ENCODE data around the gene ZNF408. TPM values are rescaled to one million over a fixed set of nuclear protein-coding genes. Genes with fewer than 3 reads are reported as not detected.

ZNF408 gene
- total RNA-seq, 1 donor from 2014 or later, result 6.0 TPM

DNA sequence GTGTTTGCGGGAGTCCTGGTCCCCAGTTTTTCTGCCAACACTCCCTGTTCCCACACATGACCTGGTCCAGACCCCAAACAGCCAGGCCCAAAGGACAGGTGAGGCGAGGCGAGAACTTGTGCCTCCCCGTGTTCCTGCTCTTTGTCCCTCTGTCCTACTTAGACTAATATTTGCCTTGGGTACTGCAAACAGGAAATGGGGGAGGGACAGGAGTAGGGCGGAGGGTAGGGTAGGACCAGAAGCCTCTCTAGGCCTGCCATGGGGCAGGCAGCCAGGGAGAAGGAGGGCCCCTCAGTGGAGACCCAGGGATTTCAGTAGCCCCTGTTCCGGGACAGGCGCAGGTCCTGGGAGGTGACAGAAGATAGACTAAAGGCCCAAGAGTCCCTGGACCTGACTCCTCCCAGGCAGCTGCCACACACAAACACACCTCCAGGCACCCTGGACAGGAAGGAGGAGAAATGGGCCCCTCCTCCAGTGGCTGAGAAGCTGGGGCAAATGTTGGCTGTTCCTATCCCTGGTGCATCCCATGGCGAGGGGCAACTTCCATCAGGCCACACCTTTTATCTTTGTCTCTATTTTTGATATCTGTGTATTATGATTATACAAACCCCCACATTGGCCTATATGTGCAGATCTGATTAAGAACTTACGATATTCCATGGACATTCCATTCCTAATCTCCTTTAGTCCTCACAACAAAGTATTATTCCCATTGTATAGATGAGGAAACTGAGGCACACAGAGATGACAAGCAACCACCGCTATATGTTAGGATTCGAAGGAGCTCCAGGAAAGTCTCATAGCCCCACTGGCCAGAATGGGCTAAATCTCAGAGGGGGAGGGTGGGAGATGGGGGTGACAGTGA is 17.6 kb downstream of the ZNF408 start:
- DNase-seq (ENCODE audit: missing footprints) (no peak), ATAC-seq (no peak)
- intact Hi-C loops (cut with DNase I), result no loop called here

DNA sequence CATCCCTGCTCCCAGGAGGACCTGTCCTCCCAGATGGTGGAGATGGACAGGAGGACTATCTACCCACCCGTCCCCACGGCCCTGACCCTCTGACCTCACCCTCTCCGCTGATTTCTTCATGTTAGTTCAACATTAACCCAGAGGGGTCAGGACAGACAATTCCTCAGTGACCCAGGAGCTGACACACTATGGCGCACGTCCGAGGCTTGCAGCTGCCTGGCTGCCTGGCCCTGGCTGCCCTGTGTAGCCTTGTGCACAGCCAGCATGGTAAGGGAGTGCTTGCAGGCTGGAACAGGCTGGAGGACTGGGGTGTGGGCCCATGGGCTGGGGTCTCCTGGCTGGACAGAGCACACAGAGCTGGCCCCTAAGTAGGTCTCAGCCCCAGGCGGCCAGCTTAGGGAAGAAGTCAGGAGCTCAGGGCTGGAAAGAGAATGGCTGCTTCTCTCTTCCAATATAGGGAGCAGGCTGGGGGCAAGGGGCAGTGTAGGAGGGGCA is 18.3 kb downstream of the ZNF408 start, which contains the start of gene F2:
TSS of gene F2 (plus strand) at position 166 of the 495 bp plus-strand sequence. CDS start at position 189, 23 bp downstream.
- DNase-seq (ENCODE audit: missing footprints) (no peak), ATAC-seq (no peak)
- intact Hi-C loops (cut with DNase I), result no loop called here

DNA sequence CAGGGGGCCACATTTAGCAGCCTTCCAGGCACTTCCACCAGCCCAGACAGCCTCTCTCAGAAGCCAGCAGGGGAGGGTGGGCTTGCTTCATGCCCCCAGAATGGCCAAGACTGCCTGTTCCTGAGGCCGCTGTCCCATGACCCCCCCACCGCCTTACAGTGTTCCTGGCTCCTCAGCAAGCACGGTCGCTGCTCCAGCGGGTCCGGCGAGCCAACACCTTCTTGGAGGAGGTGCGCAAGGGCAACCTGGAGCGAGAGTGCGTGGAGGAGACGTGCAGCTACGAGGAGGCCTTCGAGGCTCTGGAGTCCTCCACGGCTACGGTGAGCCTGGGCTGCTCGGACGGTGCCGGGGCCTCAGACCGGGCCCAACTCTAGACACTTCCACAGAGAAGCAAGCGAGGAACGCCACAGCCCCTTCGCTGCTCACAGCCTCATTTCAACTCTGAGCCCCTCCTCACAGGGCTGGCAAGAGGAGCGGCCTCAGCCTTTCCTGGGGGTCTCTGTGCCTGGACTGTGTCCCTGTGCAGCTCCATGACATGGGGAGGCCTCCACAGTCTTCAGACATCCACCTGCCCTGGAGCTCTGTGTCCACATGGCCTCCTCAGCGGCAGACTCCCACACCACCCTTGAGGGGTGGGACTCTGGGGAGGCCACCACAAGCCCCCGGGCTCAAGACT is 18.9 kb downstream of the ZNF408 start:
- intact Hi-C loops (cut with DNase I), result no loop called here
- no peak for ATAC-seq

DNA sequence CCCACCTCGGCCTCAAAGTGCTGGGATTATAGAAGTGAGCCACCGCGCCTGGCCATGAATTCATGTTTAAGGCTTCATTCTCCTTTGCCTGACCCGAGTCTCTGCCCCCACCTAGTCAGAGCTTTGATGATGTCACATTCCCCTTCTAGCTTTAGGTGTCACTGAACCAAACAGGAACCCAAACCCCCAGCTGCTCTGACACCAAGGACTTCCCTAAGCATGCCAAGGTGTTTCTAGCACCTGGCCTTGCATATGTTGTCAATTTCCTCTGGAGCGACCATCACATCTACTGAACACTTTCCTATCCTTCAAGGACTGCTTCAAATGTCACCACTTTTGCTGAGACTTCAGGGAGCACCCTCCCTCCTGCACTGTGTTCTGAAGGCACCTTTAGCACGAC is 20.5 kb downstream of the ZNF408 start:
- no peak for DNase-seq (ENCODE audit: missing footprints)
- ATAC-seq, result no peak
- intact Hi-C loops (cut with DNase I), result no loop called here

More for the DNA sequence above, 18.9 kb downstream of the ZNF408 start:
- no peak for DNase-seq (ENCODE audit: missing footprints)

DNA sequence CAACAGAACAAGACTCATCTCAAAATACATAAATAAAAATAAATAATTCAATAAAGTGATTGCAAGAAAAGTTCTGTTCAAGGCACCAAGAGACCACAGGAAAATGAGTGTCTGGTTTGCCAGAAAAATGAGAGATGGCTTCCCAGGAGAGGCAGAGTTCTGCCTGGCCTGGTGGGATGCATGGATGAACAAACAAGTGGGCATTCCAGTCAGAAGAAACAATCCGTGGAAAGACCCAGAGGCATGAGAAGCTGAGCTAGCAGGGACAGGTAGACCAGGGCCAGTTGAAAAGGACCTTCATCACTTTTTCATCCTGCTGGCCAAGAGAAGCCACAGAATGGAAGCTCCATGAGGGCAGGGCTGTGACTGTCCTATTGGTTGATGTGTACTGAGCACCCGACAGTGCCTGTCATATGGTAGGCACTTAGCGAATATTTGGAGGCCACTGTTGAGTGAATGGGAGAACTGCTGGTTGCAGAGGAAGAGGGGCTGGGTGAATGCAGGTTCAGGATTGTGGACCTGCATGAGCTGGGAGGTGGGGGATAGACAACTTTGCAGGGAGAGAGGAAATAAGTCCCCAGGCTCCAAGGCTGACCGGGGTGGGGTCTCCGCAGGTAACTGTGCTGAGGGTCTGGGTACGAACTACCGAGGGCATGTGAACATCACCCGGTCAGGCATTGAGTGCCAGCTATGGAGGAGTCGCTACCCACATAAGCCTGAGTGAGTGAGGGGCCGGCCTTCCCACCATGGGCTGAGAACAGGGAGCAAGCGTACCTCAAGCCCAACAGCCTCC is 21.9 kb downstream of the ZNF408 start:
- DNase-seq (ENCODE audit: missing footprints) (no peak), ATAC-seq (no peak)
- intact Hi-C loops (cut with DNase I), result no loop called here

DNA sequence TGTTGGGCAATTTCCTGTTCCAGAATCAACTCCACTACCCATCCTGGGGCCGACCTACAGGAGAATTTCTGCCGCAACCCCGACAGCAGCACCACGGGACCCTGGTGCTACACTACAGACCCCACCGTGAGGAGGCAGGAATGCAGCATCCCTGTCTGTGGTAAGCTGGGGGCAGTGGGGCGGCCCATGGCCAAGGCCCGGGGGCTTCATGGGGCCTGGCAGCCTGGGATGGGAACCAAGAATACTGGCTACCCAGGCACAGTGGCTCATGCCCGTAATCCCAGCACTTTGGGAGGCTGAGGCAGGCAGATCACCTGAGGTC is 22.5 kb downstream of the ZNF408 start:
- DNase-seq (ENCODE audit: missing footprints) (no peak), ATAC-seq (no peak)

DNA sequence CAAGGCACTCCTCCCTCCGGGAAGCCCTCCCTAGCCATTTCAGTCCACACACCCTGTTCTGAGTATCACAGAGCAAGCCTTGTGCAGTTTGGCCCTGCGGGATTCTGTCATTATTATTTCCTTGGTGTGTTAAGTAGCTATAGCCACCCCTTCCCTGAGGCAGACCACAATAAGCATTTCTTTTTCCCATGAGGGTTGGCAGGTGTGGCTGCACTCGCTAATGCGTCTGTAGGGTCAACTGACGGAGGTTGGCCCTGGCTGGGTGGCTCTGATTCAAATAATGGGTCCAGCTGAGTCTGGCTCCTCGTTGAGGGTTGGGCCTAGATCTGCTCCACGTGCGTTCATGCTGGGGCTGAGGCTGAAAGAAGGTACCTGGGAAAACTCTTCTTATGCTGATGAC is 23.3 kb downstream of the ZNF408 start:
- intact Hi-C loops (cut with DNase I), result no loop called here
- ATAC-seq (no peak), DNase-seq (ENCODE audit: missing footprints) (no peak)

More for the DNA sequence above, 22.5 kb downstream of the ZNF408 start:
- intact Hi-C loops (cut with DNase I), result no loop called here

DNA sequence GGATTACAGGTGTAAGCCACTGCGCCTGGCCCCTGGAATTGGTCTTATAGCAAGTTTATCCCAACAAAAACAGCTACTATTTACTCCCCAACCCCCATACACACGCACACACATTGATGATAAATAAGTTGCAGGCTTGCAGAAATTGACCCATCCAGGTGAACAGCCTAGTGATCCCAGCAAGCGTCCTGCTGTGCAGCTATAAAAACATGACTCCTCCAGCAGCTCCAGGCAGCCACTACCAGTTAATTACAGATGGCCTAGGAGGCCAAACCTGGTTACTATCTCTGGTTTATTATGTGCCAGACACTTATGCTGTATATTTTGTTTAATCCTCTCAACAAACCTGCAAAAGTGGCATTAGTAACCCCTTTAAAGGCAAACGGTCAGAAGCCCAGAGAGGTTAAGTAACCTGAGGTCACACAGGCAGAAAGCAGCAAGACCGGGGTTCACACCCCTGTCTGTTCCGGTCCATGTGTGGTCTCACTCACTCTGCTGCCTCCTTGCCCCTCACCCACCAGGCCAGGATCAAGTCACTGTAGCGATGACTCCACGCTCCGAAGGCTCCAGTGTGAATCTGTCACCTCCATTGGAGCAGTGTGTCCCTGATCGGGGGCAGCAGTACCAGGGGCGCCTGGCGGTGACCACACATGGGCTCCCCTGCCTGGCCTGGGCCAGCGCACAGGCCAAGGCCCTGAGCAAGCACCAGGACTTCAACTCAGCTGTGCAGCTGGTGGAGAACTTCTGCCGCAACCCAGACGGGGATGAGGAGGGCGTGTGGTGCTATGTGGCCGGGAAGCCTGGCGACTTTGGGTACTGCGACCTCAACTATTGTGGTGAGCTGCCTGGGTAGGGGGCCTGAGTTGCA is 24.7 kb downstream of the ZNF408 start:
- ATAC-seq (no peak), DNase-seq (ENCODE audit: missing footprints) (no peak)
- intact Hi-C loops (cut with DNase I), result no loop called here

DNA sequence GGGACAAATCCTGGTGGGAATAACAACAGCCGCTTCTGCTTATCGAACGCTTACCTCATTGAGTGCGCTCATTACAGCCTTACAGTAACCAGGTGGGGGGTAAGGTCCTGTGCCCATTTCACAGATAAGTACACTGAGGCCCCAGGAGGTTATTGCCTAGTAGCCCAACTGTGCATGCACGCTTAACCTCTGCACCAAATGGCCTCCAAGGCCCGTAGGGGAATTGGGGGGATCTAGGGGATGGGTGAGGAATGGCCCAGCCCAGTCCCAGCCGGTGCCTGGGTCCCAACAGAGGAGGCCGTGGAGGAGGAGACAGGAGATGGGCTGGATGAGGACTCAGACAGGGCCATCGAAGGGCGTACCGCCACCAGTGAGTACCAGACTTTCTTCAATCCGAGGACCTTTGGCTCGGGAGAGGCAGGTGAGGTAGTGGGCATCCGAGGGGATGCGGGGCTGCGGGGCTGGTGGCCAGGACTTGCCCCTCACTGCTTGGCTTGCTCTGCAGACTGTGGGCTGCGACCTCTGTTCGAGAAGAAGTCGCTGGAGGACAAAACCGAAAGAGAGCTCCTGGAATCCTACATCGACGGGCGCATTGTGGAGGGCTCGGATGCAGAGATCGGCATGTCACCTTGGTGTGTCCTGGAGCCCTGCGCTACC is 25.5 kb downstream of the ZNF408 start:
- intact Hi-C loops (cut with DNase I), result no loop called here
- DNase-seq (ENCODE audit: missing footprints) (no peak), ATAC-seq (no peak)

DNA sequence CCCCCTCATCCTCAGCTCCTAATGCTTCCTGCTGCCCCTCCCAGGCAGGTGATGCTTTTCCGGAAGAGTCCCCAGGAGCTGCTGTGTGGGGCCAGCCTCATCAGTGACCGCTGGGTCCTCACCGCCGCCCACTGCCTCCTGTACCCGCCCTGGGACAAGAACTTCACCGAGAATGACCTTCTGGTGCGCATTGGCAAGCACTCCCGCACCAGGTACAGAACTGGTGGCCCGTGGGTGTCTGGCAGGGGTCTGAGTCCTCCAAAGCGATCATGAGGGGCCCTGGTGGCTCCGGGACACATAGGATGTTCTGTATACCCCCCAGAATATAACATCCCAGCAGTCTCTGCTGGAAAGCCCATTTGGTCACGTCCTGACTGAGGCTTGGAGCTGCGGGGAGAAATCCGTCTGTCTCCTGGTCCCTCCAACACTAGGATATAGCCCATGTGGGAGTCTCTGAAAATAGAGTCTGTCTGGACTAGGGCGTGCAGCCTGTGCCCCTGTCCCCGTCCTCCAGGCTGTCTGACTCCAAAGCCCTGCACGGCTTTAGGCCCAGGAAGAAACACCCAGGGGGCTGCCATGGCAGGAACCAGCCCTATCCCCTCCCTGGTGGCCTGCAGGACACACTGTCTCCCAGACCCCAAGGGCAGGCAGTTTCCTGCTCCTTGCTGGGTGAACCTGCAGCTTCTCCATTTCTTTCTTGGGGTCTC is 27.3 kb downstream of the ZNF408 start:
- DNase-seq (ENCODE audit: missing footprints) (no peak), ATAC-seq (peak; percentile 13)
- intact Hi-C loops (cut with DNase I), result no loop called here

DNA sequence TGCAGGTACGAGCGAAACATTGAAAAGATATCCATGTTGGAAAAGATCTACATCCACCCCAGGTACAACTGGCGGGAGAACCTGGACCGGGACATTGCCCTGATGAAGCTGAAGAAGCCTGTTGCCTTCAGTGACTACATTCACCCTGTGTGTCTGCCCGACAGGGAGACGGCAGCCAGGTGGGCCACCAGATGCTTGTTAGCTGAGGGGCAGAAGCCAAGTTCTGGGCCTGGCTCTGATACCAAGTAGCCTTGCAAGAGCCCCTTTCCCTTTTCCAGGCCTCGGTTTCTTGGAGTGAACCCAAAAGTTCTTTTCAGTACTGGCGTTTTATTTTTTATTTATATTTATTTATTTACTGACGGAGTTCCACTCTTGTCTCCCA is 27.8 kb downstream of the ZNF408 start:
- ATAC-seq, result no peak
- intact Hi-C loops (cut with DNase I), result no loop called here
- DNase-seq (ENCODE audit: missing footprints), result no peak

DNA sequence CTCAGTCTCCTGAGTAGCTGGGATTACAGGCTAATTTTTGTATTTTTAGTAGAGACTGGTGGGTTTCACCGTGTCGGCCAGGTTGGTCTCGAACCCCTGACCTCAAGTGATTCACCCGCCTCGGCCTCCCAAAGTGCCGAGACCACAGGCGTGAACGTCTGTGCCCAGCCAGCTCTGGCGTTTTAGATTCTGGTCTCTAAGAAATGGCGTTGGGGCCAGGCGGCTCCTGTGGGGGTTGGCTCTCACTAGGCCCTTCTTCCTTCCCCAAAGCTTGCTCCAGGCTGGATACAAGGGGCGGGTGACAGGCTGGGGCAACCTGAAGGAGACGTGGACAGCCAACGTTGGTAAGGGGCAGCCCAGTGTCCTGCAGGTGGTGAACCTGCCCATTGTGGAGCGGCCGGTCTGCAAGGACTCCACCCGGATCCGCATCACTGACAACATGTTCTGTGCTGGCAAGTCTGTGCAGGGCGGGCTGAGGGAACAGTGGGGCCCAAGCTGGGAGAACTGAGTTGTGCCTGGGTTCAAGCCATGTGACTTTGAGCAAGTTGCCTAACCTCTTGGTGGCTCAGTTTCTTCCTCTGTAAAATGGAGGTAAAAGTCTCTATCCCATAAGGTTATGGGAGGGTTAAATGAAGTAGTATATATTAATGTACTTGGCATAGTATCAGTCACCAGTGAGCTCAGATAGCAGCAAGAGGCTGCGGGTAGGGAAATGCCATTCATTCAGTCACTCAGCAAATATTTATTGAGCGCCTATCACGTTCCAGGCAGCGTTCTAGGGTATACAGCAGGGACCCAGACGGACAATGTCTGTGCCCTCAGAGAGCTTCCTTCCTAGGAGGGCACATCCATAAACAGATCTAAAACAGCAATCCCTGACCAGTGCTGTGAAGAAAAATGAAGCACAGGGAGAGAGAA is 28.5 kb downstream of the ZNF408 start:
- no peak for DNase-seq (ENCODE audit: missing footprints)
- intact Hi-C loops (cut with DNase I), result no loop called here
- no peak for ATAC-seq

DNA sequence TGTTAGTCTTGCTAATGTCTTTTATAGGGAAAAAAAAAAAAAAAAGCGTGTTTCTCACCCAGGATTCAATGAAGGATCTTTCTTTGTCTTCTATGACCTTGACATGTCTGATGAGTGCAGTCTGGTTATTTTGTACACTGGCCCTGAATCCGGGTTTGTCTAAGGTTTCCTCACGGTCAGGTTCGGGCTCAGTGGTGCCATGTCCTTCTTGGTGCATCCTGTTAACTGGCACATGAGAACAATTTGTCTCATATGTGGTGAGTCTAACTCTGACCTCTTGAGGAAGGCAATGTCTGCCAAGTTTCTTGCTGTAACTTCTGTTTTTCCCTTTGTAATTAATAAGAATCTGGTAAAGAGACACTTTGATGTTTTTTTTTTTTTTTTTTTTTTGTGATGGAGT is 30.7 kb downstream of the ZNF408 start:
- intact Hi-C loops (cut with DNase I), result no loop called here
- DNase-seq (ENCODE audit: missing footprints) (no peak), ATAC-seq (no peak)

DNA sequence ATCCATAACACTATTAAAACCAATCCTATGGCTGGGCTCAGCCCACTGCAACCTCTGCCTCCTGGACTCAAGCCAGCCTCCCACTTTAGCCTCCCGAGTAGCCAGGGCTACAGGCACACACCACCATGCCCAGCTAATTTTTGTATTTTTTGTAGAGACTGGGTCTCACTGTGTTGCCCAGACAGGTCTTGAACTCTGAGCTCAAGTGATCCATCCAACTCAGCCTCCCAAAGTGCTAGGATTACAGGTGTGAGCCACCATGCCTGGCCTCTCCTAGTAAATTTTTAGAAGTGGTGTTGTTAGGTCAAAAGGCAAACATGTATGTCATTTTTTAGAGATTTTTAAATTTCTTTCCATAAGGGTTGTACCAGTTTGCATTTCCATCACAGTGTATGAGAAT is 32.4 kb downstream of the ZNF408 start:
- intact Hi-C loops (cut with DNase I), result no loop called here
- no peak for ATAC-seq
- DNase-seq (ENCODE audit: missing footprints), result no peak

DNA sequence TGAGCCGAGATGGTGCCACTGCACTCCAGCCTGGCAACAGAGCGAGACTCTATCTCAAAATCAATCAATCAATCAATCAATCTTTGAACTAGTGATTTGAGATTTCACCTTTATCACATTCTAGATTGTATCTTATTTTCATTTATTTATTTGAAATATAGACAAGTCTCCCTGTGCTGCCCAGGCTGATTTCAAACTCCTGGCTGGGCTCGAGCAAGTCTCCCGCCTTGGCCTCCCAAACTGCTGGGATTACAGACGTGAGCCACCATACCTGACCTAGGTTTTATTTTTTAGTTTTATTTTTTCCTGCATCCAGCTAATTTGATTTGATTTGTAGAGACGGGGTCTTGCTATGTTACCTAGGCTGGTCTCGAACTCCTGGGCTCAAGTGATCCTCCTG is 35.3 kb downstream of the ZNF408 start:
- ATAC-seq (no peak), DNase-seq (ENCODE audit: missing footprints) (no peak)
- intact Hi-C loops (cut with DNase I), result no loop called here

DNA sequence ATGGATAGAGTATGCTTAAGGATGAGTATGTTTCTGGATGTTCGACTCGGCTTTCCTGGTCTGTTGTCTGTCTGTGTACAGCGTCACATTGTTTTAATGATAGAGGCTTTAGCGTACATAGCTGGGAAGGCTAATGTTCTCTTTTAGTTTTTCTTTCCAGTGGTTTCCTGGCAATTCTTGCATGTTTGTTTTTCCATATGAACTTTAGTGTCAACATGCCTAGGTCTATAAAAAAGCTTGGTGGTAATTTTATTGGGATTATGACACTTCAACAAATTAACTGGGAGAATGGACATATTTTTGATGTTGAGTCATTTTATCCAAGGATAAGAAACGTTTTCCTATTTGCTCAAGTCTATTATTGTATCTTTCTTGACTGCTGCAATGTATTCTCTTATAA is 35.8 kb downstream of the ZNF408 start:
- ATAC-seq (no peak), DNase-seq (ENCODE audit: missing footprints) (no peak)
- intact Hi-C loops (cut with DNase I), result no loop called here

DNA sequence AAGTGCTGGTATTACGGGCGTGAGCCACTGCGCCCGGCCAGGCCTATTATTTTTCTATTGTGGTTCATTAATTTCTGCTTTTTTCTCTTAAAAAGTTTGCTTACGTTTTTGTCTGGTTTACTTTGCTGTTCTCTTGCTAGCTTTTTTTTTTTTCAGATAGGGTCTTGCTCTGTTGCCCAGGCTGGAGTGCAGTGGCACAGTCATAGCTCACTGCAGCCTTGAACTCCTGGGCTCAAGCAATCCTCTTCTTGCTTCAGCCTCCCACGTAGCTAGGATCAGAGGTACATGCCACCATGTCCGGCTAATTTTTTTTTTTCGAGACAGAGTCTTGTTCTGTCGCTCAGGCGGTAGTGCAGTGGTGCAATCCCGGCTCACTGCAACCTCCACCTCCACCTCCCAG is 36.9 kb downstream of the ZNF408 start:
- DNase-seq (ENCODE audit: missing footprints) (no peak), ATAC-seq (no peak)
- intact Hi-C loops (cut with DNase I), result no loop called here

Data from Right ventricle myocardium inferior (tissue), 1 donor.